GM12892 (cell line): ENCODE data around the gene ITPKB.

Experiments
- POLR2A ChIP-seq: IDR thresholded peaks from 2 replicates; pipeline ENCODE4 v1.6.1; 2011; ENCODE audit warnings: low read depth, low read length, control low read depth
- POLR2AphosphoS5 ChIP-seq: IDR thresholded peaks from 2 replicates; pipeline ENCODE4 v1.6.1; 2011; ENCODE audit warnings: low read depth, low read length, control low read depth

GRCh38 chr1:226608699-226609505 lies 130.2 kb downstream of the ITPKB start:
- no peak for TF ChIP-seq POLR2AphosphoS5
- TF ChIP-seq POLR2A, result no peak
